NCI-H1436 (cell line): ENCODE data around the gene ETHE1.
"Not testable (repeated sequence)": the region's sequence is repeated elsewhere in the genome, so short reads cannot be mapped to it uniquely, and the experiment has no call there.

Experiments
- DNase-seq: peaks from one replicate; lab custom pipeline; 2025; lab: John Stamatoyannopoulos, UW

Gene ETHE1

DNA sequence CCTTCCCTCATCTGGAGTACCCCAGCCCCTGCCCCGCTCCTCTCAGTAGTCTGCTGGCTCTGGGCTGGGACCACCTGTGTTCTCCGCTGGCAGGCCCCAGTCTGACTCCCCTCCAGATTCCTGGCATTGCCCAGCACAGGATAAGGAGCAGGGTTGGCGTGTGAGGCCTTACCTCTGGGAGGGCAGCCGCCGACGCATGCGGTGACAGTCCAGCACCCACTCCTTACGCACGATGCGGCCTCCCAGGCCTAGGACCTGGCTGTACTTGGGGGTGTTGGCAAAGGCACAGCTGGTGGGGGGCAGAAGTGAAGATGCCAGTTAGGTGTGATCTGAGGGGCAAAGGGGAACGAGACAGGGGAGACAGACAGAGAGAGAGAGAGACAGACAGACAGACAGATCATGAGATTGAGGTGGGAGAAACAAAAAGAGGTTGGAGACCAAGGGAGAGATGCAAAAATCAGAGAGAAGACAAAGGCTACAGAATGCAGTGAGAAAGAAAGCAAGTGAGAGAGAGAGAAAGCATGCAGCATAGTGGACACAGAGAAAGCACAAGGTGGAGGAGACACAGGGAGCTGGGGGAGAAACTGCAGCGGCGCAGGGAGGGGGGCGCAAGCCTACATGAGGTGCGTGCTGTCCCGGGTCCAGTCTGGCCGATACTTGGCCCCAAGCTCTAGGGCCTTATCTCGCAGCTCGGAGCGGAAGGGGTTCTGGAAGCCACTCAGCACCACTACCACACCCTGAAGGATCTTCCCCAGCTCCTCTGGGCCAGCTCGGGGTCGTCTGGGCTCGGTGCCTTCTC, 24.6 kb upstream of the ETHE1 start:
- no peak for DNase-seq

DNA sequence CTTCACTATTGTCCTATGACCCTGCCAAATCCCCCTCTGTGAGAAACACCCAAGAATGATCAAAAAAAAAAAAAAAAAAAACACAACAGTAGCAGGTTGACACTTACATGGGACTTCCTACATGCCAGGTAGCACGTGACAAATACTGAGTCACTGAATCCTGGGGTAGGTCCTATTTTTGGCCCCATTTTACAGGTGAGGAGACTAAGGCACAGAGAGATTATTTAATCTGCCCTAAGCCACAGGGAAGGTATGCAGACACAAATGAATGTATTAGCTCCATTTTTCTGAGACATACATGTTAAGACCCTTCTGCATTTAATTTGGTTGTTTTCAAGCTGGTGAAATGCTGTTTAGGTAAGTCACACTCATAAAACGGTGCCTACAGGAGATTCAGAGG, 21.7 kb upstream of the ETHE1 start:
- no peak for DNase-seq

DNA sequence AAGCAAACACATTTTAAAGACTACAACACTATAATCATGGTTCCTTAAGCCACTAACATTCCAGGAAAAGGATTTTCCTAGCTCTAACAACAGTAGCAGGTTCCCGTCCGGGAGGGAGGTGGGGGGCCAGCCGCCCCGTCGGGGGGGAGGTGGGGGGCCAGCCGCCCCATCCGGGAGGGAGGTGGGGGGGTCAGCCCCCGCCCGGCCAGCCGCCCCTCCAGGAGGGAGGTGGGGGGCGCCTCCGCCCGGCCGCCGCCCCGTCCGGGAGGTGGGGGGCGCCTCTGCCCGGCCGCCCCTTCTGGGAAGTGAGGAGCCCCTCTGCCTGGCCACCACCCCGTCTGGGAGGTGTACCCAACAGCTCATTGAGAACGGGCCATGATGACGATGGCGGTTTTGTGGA, 20.9 kb upstream of the ETHE1 start:
- not testable (repeated sequence) for DNase-seq

DNA sequence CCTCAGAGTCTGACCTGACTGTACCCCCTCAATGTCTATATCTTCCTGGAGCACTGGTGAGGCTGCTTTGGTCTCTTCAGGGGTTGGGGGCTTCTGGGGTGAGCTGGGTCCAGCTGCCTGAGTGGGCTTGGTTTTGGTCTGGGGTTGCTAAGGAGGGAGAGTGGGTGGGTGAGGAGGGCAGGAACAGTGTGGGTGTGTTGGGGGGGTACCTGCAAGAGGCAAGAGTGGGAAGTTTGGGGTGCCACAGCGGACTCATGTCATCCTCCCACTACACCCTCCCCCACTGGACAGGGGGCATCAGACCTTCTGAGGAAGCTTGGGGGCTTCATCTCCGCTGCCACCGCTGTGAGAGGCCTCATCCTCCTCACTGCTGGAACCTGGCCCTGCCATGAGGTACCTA, 19.6 kb upstream of the ETHE1 start:
- no peak for DNase-seq

DNA sequence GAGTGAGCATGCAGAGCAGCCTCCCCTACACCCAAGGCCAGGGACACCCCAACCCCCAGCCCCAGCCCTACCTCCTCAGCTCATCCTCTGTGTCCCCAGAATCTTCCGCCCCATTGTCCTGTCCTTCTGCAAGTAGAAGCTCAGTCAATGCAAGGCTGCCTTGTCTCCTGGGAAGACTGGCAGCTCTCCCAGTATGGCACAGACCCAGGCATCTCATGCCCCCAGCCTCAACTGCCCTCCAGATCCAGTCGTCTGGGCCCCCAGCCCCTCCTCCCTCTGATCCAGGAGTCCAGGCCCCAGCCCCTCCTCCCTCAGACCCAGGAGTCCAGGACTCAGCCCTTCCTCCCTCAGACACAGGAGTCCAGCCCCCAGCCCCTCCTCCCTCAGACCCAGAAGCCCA, 19.0 kb upstream of the ETHE1 start:
- no peak for DNase-seq

GRCh38 chr19:43545276-43545675, 18.3 kb upstream of the ETHE1 start:
- DNase-seq: no peak

GRCh38 chr19:43544077-43544476, 17.1 kb upstream of the ETHE1 start:
- no peak for DNase-seq

DNA sequence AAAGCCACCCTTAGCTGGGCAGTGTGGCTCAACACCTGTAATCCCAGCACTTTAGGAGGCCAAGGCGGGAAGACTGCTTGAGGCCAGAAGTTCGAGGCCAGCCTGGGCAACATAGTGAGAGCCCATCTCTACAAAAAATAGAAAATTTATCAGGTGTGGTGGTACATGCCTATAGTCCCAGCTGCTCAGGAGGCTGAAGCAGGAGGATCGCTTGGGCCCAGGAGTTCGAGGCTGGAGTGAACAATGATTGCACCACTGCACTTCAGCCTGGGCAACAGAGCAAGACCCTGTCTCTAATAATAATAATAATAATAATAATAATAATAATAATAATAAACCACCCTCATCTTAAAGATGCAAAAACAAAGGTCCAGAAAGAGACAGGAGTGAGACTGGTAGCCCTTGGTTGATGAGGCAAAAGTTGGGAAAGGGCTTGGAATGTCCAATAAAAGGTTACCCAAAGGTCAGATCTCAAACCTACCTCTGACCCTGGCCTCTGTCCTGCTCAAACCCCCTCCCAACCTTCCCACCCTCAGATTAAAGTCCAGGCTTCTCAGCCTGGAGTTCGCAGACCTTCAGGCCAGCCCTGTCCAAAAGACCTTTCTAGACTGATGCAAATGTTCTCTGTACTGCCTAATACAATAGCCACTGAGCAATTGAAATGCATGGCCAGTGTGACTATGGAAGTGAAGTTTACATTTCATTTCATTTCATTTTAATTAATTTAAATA, 15.1 kb upstream of the ETHE1 start:
- DNase-seq: no peak

GRCh38 chr19:43540381-43540780, 13.4 kb upstream of the ETHE1 start:
- no peak for DNase-seq

DNA sequence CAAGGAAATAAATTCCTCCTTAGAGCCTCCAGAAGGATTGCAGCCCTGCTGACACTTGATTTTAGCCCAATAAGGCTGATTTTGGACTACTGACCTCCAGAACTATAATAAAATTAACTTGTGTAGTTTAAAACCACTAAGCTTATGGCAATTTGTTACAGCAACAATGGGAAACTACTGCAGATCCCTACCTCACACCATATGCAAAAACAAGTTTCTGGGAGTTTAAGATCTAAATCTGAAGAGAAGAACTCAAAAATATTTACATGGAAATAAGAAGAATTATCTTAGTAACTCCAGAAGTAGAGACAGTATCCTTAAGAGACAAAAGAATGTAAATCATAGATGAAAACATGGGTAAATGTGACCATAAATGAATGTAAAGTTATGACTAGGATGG, 11.9 kb upstream of the ETHE1 start:
- DNase-seq: no peak

DNA sequence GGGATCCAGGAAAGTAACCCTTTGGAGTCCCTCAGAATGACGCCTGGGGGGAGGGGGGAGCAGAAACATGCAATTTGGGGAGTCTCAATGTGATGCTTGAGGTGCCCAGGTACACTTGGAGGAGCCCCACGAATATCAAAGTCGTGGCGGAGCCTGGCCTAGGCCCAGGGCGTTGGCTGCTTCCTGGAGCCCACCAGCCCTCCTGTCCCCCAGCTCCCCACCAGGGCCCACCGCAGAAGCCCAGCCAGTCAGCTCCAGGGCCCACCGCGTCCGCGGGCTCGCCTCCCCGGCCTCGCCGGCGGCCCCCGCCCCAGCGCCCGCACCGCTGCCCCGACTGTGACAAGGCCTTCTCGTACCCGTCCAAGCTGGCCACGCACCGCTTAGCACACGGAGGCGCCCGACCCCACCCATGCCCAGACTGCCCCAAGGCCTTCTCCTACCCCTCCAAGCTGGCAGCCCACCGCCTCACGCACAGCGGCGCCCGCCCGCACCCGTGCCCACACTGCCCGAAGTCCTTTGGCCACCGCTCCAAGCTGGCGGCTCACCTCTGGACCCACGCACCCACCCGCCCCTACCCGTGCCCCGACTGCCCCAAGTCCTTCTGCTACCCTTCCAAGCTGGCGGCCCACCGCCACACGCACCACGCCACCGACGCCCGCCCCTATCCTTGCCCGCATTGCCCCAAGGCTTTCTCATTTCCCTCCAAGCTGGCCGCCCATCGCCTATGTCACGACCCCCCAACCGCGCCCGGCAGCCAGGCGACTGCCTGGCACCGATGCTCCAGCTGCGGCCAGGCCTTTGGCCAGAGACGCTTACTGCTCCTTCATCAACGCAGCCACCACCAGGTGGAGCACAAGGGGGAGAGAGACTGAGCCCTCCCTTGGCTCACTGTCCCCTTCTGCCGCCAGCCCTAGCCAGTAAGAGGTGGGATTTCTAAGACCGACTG, 8.1 kb upstream of the ETHE1 start:
- DNase-seq: no peak

DNA sequence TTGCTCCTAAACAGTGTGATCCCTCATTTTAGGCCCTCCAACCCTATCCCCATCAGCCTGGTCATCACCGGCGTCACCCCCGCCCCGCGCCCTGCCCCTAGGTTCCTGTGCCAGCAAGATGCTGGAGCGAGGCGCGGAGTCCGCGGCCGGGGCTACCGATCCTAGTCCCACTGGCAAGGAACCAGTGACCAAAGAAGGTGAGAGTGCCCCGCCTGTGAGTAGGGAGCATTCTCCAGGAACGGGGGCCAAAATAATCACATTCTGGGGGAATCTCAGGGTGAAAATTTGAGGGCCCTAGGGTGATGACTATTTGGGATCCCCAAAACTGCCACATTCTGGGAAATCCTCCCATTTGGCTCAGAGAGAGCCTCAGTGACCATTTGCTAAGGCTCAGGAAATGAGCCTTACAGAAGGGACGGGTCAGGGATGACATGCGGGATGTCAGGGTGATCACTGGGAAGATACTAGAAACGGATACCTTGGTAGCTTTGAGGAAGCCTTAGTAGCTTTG, 7.4 kb upstream of the ETHE1 start:
- DNase-seq: no peak

DNA sequence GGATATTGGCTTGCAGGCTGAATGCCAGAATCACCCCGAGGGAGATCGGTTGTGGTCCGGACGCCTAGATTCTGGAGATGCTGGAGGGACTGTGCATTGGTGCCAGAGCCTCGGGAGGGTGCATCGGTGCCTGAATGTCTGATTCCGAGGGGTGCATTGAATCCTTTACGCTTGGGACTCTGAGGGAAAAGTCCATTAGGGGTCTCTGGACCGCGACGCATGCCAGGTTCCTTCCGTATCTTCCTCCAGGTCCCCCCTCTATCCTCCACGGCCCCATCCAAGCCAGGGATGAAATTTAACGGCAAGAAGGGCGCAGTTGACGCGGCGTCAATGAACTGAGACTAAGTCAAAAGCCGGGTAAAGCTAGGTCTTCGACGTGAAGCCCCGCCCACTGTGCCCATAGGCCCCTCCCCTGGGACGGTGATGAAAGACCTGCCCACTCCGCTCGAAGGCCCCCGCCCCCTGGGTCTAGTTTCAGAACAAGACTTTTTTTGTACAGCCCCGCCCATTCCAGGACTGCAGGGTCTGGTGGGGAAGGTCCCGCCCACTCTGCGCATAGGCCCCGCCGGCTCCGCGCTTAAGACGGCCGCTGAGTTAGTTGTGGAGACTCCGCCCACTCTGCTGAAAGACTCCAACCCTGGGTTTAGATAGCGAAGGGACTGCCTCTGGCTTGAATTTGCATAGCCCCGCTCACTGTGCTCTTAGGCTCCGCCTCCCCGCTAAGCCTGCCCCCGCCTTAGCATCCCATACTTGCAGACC, 6.7 kb upstream of the ETHE1 start:
- DNase-seq: peak; percentile 99

GRCh38 chr19:43532962-43533545, 6.1 kb upstream of the ETHE1 start, which contains the start of gene ZNF575:
Gene ZNF575 (plus strand): TSS chr19:43533188. CDS start chr19:43534423, 1,235 bp downstream.
- peak; percentile 86 for DNase-seq

- peak; percentile 45 for DNase-seq
Measured at GRCh38 chr19:43532571-43532961, 5.6 kb upstream of the ETHE1 start.

DNA sequence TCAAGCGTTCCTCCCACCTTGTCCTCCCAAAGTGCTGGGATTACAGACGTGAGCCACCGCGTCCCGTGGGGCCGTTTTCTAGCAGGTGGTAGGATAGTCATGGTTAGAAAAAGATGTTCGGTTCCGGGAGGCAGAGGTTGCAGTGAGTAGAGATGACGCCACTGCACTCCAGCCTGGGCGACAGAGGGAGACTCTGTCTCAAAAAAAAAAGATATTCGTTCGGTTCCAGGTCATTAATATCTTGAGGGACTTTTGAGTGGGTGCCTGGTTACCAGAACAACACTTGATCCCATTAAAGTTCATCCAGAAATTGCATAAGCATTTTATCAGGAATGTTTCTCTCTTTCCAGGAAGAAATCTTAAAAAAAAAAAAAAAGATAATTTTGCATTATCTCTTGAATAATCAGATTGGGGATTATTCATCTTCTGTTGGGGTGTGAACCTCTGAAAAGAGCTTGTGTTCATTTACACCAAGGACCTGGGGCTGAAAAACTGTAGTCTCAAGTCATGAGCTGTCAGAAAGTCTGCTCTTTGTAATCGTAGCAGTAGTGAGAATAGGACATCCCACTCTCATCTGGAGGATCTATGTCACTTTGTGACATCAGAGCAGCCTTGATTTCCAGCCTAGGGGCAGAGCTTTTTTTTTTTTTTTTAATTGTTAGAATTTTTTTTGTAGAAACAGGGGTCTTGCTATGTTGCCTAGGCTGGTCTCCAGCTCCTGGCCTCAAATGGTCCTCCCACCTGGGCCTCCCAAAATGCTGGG, 1.0 kb upstream of the ETHE1 start:
- peak; percentile 47 for DNase-seq

DNA sequence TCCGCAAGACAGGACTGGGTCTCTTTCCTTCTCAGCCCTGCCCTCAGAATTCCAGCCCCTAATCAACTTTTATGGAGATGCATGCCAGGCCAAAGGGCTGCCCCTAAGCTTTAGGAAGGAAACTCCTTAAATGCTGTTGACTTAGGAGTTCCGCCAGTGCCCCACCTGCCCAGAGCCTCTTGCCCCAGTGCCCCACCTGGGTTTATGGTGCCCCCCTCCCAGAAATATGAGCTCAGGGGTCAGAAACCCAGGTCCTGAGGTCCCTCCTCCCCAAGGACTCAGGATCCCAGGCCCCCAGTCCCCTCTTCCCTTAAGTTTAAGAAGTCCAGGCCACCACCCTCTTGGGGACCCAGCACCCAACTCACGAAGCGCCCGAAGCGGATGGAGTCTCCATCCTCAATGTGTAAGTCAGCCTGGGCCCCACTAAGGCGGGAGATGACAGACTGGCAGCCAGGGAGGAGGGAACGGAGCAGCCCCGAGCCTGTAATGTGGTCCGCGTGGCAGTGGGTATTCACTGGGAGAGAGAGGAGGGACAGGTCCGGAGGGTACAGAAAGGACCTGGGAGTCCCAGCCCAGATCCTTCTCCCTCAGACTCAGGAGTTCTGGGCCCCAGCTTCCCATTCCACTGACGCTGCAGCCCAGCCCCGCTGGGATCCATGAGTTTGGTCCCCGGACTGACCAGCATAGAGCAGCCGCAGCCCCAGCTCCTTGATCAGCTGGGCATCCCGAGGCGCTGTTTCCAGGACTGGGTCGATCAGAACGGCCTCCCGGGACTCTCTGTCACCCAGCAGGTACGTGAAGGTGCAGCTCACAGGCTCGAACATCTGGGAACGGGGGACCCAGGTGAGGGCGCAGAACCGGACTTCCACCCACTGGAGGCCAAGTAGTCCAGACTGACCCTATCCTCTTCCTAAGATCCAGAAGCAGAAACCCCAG, 897 bp downstream of the ETHE1 start:
- DNase-seq: no peak

GRCh38 chr19:43524922-43525835, 1.8 kb downstream of the ETHE1 start:
- no peak for DNase-seq
